Occipital lobe (tissue), 2 donors: ENCODE results near the gene TMEM190. TPM values are rescaled to one million over a fixed set of nuclear protein-coding genes. Genes with fewer than 3 reads are reported as not detected.

Experiments used
- DNase-seq: peaks from one replicate; lab custom pipeline; 2025; lab: John Stamatoyannopoulos, UW
- total RNA-seq: library from RNA; depleted of rRNA; stranded (reverse); fragments of >200 nt; gene quantifications from one replicate; pipeline ENCODE4 v1.2.3, GENCODE V29; 2014

TMEM190 gene
- total RNA-seq, 1 donor from 2014 or later = not detected

GRCh38 chr19:55350620-55351315 lies 25.9 kb upstream of the TMEM190 start:
- no peak for DNase-seq

- no peak for DNase-seq
Measured at GRCh38 chr19:55352040-55352439, 24.6 kb upstream of the TMEM190 start.

GRCh38 chr19:55352549-55353145 lies 24.0 kb upstream of the TMEM190 start:
- no peak for DNase-seq

- no peak for DNase-seq
Measured at GRCh38 chr19:55353356-55353802, 23.2 kb upstream of the TMEM190 start.

GRCh38 chr19:55353803-55354697 lies 22.6 kb upstream of the TMEM190 start:
- DNase-seq = no peak

- DNase-seq = no peak
Measured at GRCh38 chr19:55354698-55355212, 21.9 kb upstream of the TMEM190 start, which contains the start of gene COX6B2. COX6B2 (minus strand) TSS chr19:55354719; CDS start chr19:55354521, 198 bp downstream.

- DNase-seq = no peak
Measured at GRCh38 chr19:55355213-55355821, 21.3 kb upstream of the TMEM190 start.

- DNase-seq = no peak
Measured at GRCh38 chr19:55358493-55358892, 18.1 kb upstream of the TMEM190 start.

- DNase-seq = no peak
Measured at GRCh38 chr19:55358943-55359908, 17.4 kb upstream of the TMEM190 start.

GRCh38 chr19:55360902-55361301 lies 15.7 kb upstream of the TMEM190 start:
- DNase-seq = no peak

- DNase-seq = no peak
Measured at GRCh38 chr19:55362174-55362989, 14.2 kb upstream of the TMEM190 start.

- DNase-seq = no peak
Measured at GRCh38 chr19:55362990-55363716, 13.5 kb upstream of the TMEM190 start, which contains the start of gene GARIN5B. GARIN5B (minus strand) TSS chr19:55363260; CDS start chr19:55363066, 194 bp downstream.

GRCh38 chr19:55365245-55365644 lies 11.4 kb upstream of the TMEM190 start:
- no peak for DNase-seq

GRCh38 chr19:55365964-55366363 lies 10.7 kb upstream of the TMEM190 start:
- no peak for DNase-seq

GRCh38 chr19:55366790-55367189 lies 9.8 kb upstream of the TMEM190 start:
- DNase-seq = no peak

- DNase-seq = no peak
Measured at GRCh38 chr19:55368106-55368505, 8.5 kb upstream of the TMEM190 start.

GRCh38 chr19:55368701-55369563 lies 7.7 kb upstream of the TMEM190 start:
- no peak for DNase-seq
